Cardiac fibroblast (primary cell): ENCODE measurements around the gene CALML3.

ENCODE experiments used
- DNase-seq, 2 donors: peaks; one replicate each; pipeline versions ENCODE4 v3.0.0 to v3.0.0-alpha.2; 2010; ENCODE audit warnings: low read depth in 2 of 2
- H3K4me3 ChIP-seq, 2 donors: replicated peaks in 1 of 2; 1 replicate in 1 of 2; 2 replicates in 1 of 2; pipeline ENCODE4 v1.5.1; 2011; ENCODE audit warnings: low read depth in 2 of 2, low read length in 2 of 2, mild to moderate bottlenecking in 2 of 2, moderate library complexity in 1 of 2
- TF ChIP-seq, protein P1 (sequence below): IDR thresholded peaks from one replicate; pipeline ENCODE4 v1.5.1; 2011; ENCODE audit warnings: low read depth, mild to moderate bottlenecking, low read length, inconsistent platforms

CALML3 gene

GRCh38 chr10:5544216-5544805 is 19.6 kb downstream of the CALML3 start:
- no peak for DNase-seq
- TF ChIP-seq, protein P1, sequence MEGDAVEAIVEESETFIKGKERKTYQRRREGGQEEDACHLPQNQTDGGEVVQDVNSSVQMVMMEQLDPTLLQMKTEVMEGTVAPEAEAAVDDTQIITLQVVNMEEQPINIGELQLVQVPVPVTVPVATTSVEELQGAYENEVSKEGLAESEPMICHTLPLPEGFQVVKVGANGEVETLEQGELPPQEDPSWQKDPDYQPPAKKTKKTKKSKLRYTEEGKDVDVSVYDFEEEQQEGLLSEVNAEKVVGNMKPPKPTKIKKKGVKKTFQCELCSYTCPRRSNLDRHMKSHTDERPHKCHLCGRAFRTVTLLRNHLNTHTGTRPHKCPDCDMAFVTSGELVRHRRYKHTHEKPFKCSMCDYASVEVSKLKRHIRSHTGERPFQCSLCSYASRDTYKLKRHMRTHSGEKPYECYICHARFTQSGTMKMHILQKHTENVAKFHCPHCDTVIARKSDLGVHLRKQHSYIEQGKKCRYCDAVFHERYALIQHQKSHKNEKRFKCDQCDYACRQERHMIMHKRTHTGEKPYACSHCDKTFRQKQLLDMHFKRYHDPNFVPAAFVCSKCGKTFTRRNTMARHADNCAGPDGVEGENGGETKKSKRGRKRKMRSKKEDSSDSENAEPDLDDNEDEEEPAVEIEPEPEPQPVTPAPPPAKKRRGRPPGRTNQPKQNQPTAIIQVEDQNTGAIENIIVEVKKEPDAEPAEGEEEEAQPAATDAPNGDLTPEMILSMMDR, result no peak
- no peak overlapping the region for H3K4me3 ChIP-seq

DNA sequence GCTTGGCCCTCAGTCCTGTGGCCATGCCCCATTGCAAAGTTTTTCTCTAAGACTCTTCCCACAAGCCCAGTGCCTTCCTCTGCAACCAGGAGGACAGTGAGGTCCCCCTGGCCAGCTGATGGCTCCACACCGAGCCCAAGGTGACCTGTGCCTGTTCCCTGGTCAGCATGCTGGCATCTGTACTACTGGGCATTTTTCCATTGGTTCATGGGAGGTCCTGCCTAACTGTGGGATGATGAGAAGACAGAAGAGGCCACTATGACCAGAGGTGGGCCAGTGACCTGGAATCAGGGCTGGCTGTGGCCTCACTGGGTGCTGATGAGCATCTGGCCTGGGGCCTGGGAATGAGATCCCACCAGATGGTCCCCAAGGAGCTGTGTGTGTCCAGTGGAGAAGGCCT is 20.2 kb downstream of the CALML3 start:
- TF ChIP-seq, protein P1, result no peak
- no peak for DNase-seq
- no peak overlapping the region for H3K4me3 ChIP-seq

DNA sequence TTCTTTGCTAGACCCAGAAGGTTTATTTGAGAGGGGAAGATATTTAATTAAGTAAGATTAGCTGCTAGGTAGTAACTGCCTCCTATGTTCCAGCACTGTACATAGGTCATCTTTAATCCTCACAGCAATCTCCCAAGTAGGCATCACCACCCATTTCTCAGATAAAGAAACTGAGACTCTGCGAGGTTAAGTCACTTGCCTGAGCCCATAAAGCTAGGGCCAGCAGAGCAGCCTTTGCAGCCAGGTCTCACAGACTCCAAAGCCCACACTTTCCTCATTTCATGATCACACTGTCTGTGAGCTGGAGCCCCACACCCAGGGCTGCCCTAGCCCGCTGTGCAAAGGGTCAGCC is 20.6 kb downstream of the CALML3 start:
- H3K4me3 ChIP-seq, result no peak overlapping the region
- TF ChIP-seq, protein P1, result no peak
- DNase-seq, result no peak

DNA sequence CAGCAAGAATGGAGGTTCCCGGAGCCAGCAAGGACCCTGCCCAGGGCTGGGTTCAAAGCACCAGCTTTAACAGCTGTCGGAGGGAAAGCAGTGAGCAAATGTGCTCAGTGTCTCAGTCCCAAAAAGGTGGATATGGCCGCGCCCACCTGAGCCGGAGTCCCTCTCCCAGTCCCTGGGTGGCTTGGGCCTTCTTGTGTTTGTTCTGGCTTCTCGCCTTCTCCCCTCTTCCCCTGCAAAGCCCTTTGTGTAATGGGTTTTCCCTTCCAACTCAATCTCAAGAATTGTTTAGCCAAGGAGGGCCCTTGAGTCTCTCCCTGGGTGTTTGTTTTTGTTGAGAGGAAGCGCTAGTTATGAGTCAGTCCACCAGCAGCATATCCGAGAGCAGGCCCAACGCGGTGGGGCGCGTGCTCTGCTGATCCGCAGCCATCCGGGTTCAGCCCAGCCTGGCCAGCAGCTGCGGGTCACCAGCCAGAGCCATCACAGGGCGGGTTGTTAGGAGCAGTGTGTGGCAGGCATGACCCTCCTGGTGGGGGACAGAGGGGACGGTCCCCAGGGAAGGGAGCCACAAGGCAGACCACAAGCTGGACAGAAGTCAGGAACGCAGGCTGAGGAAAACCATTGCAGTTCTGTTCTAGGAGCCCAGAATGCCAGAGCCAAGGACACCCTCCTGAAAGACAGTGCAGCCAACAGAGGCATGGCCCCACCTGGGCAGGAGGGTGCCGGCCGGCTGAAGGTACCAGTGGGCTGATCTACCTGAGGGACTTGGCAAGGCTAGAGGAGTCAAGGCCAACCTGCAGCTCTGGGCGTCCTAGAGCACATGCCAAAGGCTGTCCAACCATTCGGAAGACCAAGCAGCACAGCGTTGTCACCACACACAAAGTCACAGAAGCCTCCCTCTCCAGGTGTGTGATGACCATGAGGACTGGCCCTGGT is 21.3 kb downstream of the CALML3 start:
- no peak overlapping the region for H3K4me3 ChIP-seq
- TF ChIP-seq, protein P1, result no peak
- peak; percentile 87 to 93 for DNase-seq

DNA sequence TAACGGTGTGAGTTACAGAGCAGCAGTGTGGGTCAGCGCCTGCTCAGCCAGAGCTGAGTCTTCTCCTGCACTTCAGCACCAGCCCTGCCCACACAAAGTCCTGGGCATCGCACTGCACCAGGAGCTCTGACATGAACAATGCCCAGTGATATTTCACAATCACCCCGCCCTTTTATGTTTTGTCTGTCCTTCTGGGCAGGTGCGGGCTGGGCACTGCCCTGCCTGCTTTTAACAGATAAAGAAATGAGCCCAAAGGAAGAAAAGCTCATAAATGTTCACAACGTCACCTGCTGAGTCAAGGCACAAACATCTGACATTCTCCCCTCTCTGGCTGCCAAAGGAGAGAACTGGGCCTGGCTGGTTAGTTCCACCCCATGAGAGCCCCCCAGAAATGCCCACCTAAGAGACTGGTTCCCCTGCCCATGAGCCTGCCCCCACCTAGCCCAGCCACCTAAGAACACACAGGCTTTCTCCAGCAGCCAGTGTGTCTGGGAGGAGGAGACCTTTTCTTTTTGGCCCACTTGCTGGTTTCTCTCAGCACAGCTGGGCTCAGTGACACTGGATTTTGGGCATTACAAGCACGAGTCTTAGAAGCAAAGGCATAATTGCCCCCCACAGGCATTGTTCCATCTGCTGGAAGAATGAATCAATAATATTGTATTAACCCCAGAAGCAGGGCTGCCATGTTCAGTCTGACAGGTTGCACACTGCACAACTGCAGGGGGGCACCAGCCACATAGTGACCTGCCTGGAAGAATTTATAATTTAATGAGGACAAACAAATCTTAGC is 22.3 kb downstream of the CALML3 start:
- DNase-seq, result peak; percentile 16 to 65
- no peak overlapping the region for H3K4me3 ChIP-seq
- TF ChIP-seq, protein P1, result no peak

GRCh38 chr10:5547681-5547930 is 22.8 kb downstream of the CALML3 start:
- peak in 1 of 2 donors; percentile 35 for DNase-seq
- TF ChIP-seq, protein P1, result no peak
- H3K4me3 ChIP-seq, result no peak overlapping the region
